DND-41 (cell line): ENCODE data around the gene IFT80.
"Not testable (repeated sequence)": the region's sequence is repeated elsewhere in the genome, so short reads cannot be mapped to it uniquely, and the experiment has no call there.

Experiments used
- EZH2 ChIP-seq: IDR thresholded peaks from 3 replicates; pipeline ENCODE4 v1.6.1; 2012; ENCODE audit warnings: borderline replicate concordance, low read depth, mild to moderate bottlenecking, moderate library complexity, low read length, inconsistent platforms; ENCODE audit not compliant: severe bottlenecking
- TF ChIP-seq, protein P1 (sequence below): IDR thresholded peaks from 2 replicates; pipeline ENCODE4 v1.5.1; 2012; ENCODE audit warnings: borderline replicate concordance, low read length, moderate library complexity, mild to moderate bottlenecking; ENCODE audit not compliant: poor library complexity, severe bottlenecking; ENCODE audit errors: extremely low read depth

GRCh38 chr3:160362896-160363295 is 36.1 kb downstream of the IFT80 start:
- TF ChIP-seq, protein P1, sequence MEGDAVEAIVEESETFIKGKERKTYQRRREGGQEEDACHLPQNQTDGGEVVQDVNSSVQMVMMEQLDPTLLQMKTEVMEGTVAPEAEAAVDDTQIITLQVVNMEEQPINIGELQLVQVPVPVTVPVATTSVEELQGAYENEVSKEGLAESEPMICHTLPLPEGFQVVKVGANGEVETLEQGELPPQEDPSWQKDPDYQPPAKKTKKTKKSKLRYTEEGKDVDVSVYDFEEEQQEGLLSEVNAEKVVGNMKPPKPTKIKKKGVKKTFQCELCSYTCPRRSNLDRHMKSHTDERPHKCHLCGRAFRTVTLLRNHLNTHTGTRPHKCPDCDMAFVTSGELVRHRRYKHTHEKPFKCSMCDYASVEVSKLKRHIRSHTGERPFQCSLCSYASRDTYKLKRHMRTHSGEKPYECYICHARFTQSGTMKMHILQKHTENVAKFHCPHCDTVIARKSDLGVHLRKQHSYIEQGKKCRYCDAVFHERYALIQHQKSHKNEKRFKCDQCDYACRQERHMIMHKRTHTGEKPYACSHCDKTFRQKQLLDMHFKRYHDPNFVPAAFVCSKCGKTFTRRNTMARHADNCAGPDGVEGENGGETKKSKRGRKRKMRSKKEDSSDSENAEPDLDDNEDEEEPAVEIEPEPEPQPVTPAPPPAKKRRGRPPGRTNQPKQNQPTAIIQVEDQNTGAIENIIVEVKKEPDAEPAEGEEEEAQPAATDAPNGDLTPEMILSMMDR, result not testable (repeated sequence)
- not testable (repeated sequence) for TF ChIP-seq EZH2
